AG10803 (cell line): ENCODE measurements around the gene C9orf50.

ENCODE experiments used
- DNase-seq: peaks from one replicate; pipeline ENCODE4 v3.0.0; 2010; ENCODE audit warnings: low read depth
- H3K4me3 ChIP-seq: 2 replicates; pipeline ENCODE4 v1.5.1; 2011; ENCODE audit warnings: mild to moderate bottlenecking, low read length, control low read depth
- TF ChIP-seq, protein P1 (sequence below): conservative IDR thresholded peaks from 2 replicates; pipeline ENCODE4 v1.5.1; 2011; ENCODE audit warnings: mild to moderate bottlenecking, low read length, control low read depth, inconsistent platforms

C9orf50 gene

DNA sequence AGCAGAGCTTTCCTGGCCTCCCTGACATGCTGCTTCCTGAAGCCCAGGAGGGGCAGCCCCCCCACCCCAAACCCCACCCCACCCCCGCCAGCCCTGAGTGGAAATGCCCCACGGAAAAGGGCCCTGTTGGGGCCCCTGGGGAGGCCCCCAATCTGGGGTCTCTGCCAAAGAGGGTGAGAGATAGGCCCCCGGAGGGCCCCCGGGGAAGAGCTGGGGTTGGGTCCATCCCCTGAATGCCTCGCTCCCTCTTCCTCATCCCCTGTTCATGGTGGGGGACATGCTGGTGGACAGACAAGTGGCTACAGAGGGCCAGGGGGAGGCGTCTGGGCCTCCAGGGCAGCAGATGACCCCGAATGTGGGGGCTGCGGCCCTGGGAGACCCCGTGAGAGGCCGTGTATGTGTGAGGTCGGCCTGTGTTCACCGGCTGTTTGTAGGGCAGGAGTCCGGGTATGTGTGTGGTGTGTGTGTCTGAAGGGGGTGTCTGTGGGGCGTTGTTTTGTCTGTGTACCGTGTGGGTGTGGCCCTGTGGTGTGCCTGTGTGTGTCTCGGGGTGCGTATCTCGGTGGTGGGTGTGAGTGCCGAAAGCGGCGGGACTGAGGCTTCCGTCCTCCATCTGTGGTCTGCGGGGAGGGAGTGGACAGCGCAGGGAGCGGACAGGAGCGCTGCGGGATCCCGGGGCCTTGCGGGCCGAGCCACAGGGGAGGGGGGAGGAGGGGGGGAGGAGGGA is 11.3 kb downstream of the C9orf50 start:
- TF ChIP-seq, protein P1, sequence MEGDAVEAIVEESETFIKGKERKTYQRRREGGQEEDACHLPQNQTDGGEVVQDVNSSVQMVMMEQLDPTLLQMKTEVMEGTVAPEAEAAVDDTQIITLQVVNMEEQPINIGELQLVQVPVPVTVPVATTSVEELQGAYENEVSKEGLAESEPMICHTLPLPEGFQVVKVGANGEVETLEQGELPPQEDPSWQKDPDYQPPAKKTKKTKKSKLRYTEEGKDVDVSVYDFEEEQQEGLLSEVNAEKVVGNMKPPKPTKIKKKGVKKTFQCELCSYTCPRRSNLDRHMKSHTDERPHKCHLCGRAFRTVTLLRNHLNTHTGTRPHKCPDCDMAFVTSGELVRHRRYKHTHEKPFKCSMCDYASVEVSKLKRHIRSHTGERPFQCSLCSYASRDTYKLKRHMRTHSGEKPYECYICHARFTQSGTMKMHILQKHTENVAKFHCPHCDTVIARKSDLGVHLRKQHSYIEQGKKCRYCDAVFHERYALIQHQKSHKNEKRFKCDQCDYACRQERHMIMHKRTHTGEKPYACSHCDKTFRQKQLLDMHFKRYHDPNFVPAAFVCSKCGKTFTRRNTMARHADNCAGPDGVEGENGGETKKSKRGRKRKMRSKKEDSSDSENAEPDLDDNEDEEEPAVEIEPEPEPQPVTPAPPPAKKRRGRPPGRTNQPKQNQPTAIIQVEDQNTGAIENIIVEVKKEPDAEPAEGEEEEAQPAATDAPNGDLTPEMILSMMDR = no peak
- peak; percentile 71 for DNase-seq
- H3K4me3 ChIP-seq = peak overlapping the region; percentile 61

DNA sequence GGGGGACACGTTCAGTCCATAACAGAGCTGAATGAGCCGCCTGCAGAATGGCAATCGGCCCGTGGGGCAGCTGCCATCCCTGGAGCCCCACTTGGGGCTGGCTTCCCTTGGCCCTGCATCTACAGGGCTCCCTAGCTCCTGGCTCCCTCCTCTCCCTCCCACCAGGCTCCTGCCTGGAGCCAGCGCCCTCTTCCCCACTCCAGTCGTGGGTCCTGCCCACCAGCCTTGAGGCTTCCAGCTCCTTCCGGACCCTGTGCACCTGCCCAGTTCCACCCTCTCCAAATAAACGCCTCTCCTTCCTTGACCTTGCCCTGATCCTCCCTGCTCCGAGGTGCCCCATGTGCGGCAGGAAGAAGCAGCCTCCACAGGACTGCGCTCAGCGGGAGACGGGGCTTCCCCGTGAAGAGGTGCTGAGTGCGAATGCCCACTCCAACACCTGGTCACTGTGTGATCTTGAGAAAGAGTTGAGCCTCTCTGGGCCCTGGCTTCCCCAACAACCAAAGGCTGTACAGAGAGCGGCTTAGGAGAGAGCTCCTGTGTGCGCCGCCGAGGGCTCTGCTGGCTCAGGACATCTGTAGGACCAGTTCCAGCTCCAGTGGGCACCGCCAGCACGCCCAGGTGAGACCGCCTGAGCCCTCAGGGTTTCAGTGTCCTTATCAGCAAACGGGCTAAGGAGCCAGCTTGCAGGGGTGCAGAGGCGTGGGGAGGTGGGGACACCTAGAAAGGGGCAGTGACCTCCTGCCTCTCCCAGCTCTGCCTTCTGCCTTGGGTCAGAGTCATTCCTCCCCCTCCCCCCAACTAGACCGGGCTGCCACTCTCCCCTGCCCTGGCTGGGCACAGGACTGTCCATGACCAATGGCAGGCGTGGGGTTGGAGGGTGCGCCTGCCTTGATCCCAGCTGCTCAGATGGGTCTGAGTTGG is 12.1 kb downstream of the C9orf50 start:
- DNase-seq = no peak
- TF ChIP-seq, protein P1 = no peak
- no peak overlapping the region for H3K4me3 ChIP-seq

DNA sequence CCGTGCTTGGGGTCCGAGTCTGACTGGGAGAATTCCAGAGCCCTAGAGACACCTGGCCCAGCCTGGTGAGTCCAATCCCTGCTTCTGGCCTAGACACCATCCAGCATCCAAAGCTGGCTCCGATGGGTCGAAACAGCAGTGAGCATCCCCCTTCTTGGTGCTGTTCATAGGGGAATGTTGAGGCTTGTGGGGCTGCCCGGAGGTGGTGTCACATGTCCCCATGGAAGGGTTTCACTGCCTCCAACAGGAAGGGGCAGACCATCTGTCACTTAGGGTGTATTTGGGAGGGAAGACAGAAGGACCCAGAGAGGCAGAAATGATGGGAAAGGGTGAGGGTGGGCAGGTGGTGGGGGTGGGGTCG is 13.9 kb downstream of the C9orf50 start:
- TF ChIP-seq, protein P1 = no peak
- no peak for DNase-seq
- no peak overlapping the region for H3K4me3 ChIP-seq

DNA sequence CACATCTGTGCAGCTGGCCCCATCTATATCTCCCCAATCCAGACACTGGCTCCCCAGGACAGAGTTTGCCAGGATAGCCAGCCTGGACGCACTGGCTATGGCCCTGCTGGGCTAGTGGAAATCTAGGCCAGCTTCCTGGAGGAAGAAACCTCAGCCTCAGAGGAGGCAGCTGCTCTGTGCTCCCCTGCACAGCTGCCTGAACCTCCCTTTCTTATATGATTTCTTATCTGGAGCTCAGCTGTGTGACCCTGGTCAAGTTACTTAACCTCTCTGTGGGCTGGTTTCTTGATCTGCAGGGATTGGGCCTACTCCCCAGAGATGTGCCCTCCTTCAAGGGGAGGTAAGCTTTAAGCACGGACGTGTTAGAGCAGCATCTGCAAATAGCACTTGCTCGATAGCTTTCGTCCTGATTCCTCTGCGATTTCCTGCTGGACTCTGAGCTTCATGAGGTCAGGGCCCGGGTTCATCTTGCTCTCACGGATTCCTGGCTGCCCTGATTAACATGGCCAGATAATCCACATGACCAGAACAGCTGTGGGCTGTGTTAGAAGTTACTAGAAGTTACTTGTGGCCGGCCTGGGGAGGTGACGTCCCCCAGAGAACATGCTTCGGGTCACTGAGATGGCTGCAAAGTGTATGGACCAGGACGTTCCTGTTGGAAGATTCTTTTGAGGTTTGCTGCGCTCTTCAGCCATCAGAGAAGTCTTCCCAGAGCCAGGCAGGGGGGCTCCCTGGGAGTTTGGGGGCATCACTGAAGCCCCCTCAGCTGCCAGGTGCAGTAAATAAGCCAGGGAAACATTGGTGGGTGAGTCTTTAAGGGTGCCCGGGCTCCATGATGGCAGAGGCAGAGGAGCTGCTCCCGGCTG is 14.5 kb downstream of the C9orf50 start:
- TF ChIP-seq, protein P1 = no peak
- no peak for DNase-seq
- H3K4me3 ChIP-seq = no peak overlapping the region

DNA sequence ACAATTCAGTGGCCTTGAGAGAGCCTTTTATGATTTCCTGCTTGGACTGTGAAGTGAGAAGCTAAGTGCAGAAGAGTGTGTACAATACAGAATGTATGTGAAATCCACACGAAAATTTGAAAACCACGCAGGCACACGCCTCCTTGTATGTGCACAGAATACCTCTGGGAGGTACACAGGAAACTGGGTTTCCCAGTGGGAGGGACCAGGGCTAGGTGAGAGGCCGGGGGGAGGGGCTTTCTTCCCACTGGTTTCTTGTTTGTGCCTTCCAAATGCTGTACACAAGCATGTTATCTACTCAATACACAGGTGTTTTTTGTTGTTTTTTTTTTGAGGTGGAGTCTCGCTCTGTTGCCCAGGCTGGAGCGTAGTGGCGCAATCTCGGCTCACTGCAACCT is 16.1 kb downstream of the C9orf50 start:
- DNase-seq = no peak
- TF ChIP-seq, protein P1 = no peak

DNA sequence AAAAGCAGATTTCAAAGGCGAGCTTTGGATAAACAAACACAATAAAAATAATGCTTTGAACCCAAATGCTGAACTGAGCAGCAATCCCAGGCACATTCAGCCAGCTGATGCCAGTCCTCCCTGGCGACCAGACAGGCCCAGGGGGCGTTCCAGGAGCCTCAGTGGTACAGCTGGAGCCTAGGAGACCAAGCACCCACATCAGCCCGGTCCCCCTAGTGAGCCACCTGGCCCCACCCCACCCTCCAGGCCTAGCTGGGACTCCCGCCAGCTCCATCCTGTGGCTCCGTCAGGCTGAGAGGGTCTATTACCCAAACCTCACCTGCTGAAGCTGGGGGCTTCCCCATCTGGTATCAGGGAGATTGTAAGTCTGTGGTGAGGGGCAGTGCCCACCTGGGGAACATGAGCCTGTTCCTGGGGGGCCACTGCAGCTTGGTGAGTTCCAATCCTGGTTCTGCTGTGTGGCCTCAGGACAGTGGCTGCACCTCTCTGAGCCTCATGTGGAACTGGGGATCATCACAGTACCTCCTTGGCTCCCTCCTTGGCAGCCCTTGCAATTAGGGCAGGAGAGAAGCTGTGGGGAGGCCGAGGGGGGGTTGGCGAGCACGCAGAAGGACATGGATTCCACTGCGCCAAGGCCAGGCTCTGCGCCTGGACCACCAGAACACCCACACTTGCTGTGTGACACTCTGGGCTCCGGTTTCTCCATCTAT is 16.7 kb downstream of the C9orf50 start:
- DNase-seq = no peak
- TF ChIP-seq, protein P1 = no peak
- H3K4me3 ChIP-seq = no peak overlapping the region

More for the DNA sequence above, 16.1 kb downstream of the C9orf50 start:
- H3K4me3 ChIP-seq = no peak overlapping the region
